GM12878 (cell line): ENCODE data around the gene HMCES. TPM values are rescaled to one million over a fixed set of nuclear protein-coding genes. Genes with fewer than 3 reads are reported as not detected.

Experiments
- ATAC-seq: fragments of 200-7000 bp; cut with Tn5 transposase; 3 replicates; pipeline ENCODE4 v1.9.1; 2020; ENCODE audit warnings: mild to moderate bottlenecking, moderate library complexity
- BruUV-seq: library from RNA; stranded (reverse); fragments of 400-500 nt; replicated peaks from 2 replicates; lab custom pipeline; 2021; lab: Mats Ljungman, UMichigan
- CTCF ChIA-PET: fragments of 300-600 bp; sonication (Branson Sonifier 250); formaldehyde crosslinking; extraction: SDS; loops from one replicate; lab custom pipeline; 2021; ENCODE audit warnings: inconsistent platforms; lab: Yijun Ruan, JAX
- POLR2A ChIA-PET: fragments of 350-600 bp; formaldehyde crosslinking; extraction: SDS; loops from one replicate; lab custom pipeline; 2021; ENCODE audit warnings: inconsistent platforms; lab: Charles Lee
- RAD21 ChIA-PET: fragments of 300-600 bp; sonication (Branson Sonifier 250); formaldehyde crosslinking; loops from one replicate; lab custom pipeline; 2023; ENCODE audit warnings: antibody characterized with exemption; ENCODE audit not compliant: unreplicated experiment; lab: Charles Lee
- SMC1A ChIA-PET: fragments of 300-600 bp; sonication (Branson Sonifier 250); formaldehyde crosslinking; loops from one replicate; lab custom pipeline; 2023; ENCODE audit not compliant: unreplicated experiment, uncharacterized antibody; lab: Charles Lee
- DNase-seq: peaks from one replicate; pipeline ENCODE4 v3.0.0-alpha.2; 2011; ENCODE audit warnings: low read depth, low spot score
- FAIRE-seq: peaks from 3 replicates; lab custom pipeline; 2011; peaks lifted over from hg19 to GRCh38; lab: Jason Lieb, UNC
- H2AFZ ChIP-seq: 2 replicates; pipeline ENCODE4 v1.6.0; 2011; ENCODE audit warnings: low read depth, low read length, control low read depth; ENCODE audit not compliant: control insufficient read depth
- H3K27ac ChIP-seq: 2 replicates; pipeline ENCODE4 v1.5.1; 2011; ENCODE audit warnings: control low read depth; ENCODE audit not compliant: control insufficient read depth, insufficient read depth
- H3K27me3 ChIP-seq, 2 experiments: replicated peaks in 1 of 2; 2 replicates each; pipeline versions ENCODE4 v1.6.0 to v1.6.1; 2011; ENCODE audit warnings: low read length in 1 of 2; ENCODE audit not compliant: control insufficient read depth in 2 of 2, insufficient read depth in 2 of 2
- H3K36me3 ChIP-seq, 2 experiments: 2 replicates each; pipeline ENCODE4 v1.5.1; 2011; ENCODE audit warnings: low read length in 1 of 2; ENCODE audit not compliant: control insufficient read depth in 2 of 2, insufficient read depth in 2 of 2
- H3K4me1 ChIP-seq: 2 replicates; pipeline ENCODE4 v1.6.1; 2011; ENCODE audit warnings: mild to moderate bottlenecking, low read length, moderate library complexity, mixed read lengths; ENCODE audit not compliant: control insufficient read depth, insufficient read depth
- H3K4me2 ChIP-seq: 2 replicates; pipeline ENCODE4 v1.6.0; 2011; ENCODE audit warnings: control low read depth; ENCODE audit not compliant: control insufficient read depth, insufficient read depth
- H3K4me3 ChIP-seq: fragments of 200-600 bp; sonication (generic); 2 replicates; pipeline ENCODE4 v1.5.1; 2016
- H3K79me2 ChIP-seq: 2 replicates; pipeline ENCODE4 v1.6.0; 2011; ENCODE audit warnings: low read length; ENCODE audit not compliant: control insufficient read depth, insufficient read depth
- H3K9ac ChIP-seq: 2 replicates; pipeline ENCODE4 v1.8.0; 2011; ENCODE audit warnings: low read length, control low read depth, mixed read lengths; ENCODE audit not compliant: control insufficient read depth, insufficient read depth
- H3K9me3 ChIP-seq: replicated peaks from 3 replicates; pipeline ENCODE4 v1.5.1; 2011; ENCODE audit warnings: mild to moderate bottlenecking, low read length; ENCODE audit not compliant: control insufficient read depth, insufficient read depth
- H4K20me1 ChIP-seq: 2 replicates; pipeline ENCODE4 v1.6.0; 2011; ENCODE audit not compliant: control insufficient read depth, insufficient read depth
- CREM ChIP-seq: IDR thresholded peaks from 2 replicates; pipeline ENCODE4 v1.6.1; 2014; ENCODE audit warnings: antibody characterized with exemption, low read depth
- IKZF2 ChIP-seq, 2 experiments: fragments of 450-650 bp; IDR thresholded peaks; 2 replicates each; pipeline ENCODE4 v1.6.1; 2017; ENCODE audit warnings: mild to moderate bottlenecking in 2 of 2, moderate library complexity in 2 of 2
- LARP7 ChIP-seq: fragments of 450-650 bp; IDR thresholded peaks from 2 replicates; pipeline ENCODE4 v1.6.1; 2017; ENCODE audit warnings: mild to moderate bottlenecking
- NBN ChIP-seq: fragments of 450-650 bp; IDR thresholded peaks from 2 replicates; pipeline ENCODE4 v1.6.1; 2016
- STAT1 ChIP-seq: fragments of 450-650 bp; conservative IDR thresholded peaks from 2 replicates; pipeline ENCODE4 v1.6.1; 2014; ENCODE audit warnings: antibody characterized with exemption, mild to moderate bottlenecking
- WGBS: methylation state at CpG from one replicate; pipeline ENCODE4 v1.1.6; 2016; ENCODE audit warnings: low lambda C conversion rate; ENCODE audit not compliant: insufficient replicate concordance, insufficient coverage; ENCODE audit errors: missing lambda C conversion rate; 5-methylcytosine and 5-hydroxymethylcytosine counted together
- in situ Hi-C: fragments of 300-500 bp; cut with MboI; formaldehyde crosslinking; loops from 9 replicates; pipeline ENCODE4 v1.14.3; 2018; ENCODE audit warnings: mixed read lengths
- intact Hi-C: fragments of 100-400 bp; cut with micrococcal nuclease; formaldehyde crosslinking; loops from one replicate; pipeline ENCODE4 v1.14.2; 2022; ENCODE audit not compliant: unreplicated experiment
- polyA plus RNA-seq, 11 experiments: library from polyadenylated mRNA; depleted of rRNA in 4 of 11; unstranded in 6 of 11; stranded (reverse) in 5 of 11; fragments of >200 nt; fragmentation: Nextera tagmentation in 4 of 11; fragmentation: Illumina TruSeq in 1 of 11; extraction: Ambion mirVana in 4 of 11; extraction: Trizol in 1 of 11; gene quantifications; 1 replicate in 1 of 11; 2 replicates in 10 of 11; pipeline versions ENCODE4 v1.2.1 to v1.2.3, GENCODE V29; 2011 to 2016; ENCODE audit warnings: inconsistent platforms in 2 of 11, missing spikeins in 2 of 11, low read depth in 1 of 11
- total RNA-seq, 4 experiments: library from RNA; depleted of rRNA in 3 of 4; stranded (reverse); fragments of >200 nt in 3 of 4; fragmentation: Illumina TruSeq in 1 of 4; extraction: Trizol in 1 of 4; gene quantifications; 2 replicates each; pipeline versions ENCODE4 v1.2.1 to v1.2.3, GENCODE V29; 2013 to 2021
- TF ChIP-seq, protein P1 (sequence below): fragments of 450-650 bp; IDR thresholded peaks from 2 replicates; pipeline ENCODE4 v1.6.1; 2017; ENCODE audit warnings: low read depth, mild to moderate bottlenecking, moderate library complexity
- TF ChIP-seq, protein P2 (sequence below): IDR thresholded peaks from 2 replicates; pipeline ENCODE4 v1.6.1; 2011; ENCODE audit warnings: borderline replicate concordance, low read depth, mild to moderate bottlenecking, moderate library complexity, low read length; ENCODE audit not compliant: insufficient read depth, poor library complexity, severe bottlenecking
- TF ChIP-seq, protein P3 (sequence below): IDR thresholded peaks from 2 replicates; pipeline ENCODE4 v1.6.1; 2012; ENCODE audit warnings: low read depth, low read length, improper control_type of control experiment

The HMCES gene
- total and polyA plus RNA-seq, 10 of the 15 experiments (the other 5 are each of a cell fraction or from before 2014, with no cell fraction given) = 12.4 to 49.8 (median 27.0) TPM

DNA sequence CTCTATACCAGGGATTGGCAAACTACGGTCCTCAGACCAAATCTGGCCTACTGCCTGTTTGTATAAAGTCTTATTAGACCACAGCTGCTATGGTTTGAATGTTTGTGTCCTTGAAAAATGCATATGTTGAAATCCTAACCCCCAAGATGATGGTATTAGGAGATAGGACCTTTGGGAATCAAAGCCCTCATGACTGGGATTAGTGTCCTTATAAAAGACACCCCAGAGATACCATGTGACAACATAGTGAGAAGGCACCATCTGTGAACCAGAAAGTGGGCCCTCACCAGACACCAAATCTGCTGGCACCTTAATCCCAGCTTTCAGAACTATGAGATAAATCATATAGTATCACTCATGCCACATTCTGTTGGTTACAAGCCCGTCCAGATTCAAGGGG lies 7.4 kb downstream of the HMCES start:
- Histone ChIP-seq H4K20me1 (no peaks in the 10 kb centered on the region; the same call in 1 of the 2 replicates), H3K79me2 (no peaks in the 10 kb centered on the region), H3K4me2 (no peak overlapping the region), H3K4me1 (peaks cover 23% of the 10 kb centered on the region), H3K9me3 (no peaks in the 10 kb centered on the region), H3K36me3 (peaks cover 0 to 11% of the 10 kb centered on the region in 2 experiments; a peak in 2 of 4 replicates), H2AFZ (no peak overlapping the region), H3K9ac (no peak overlapping the region), H3K4me3 (no peak overlapping the region), H3K27me3 (no peaks in the 10 kb centered on the region), H3K27ac (no peak overlapping the region)
- ChIA-PET SMC1A (no interaction called here), CTCF (interaction anchor here (0.9 kb wide), 1 partner anchor 30 kb away, joined by 3 read pairs; a partner anchor contains a TSS), RAD21 (no interaction called here), POLR2A (interaction anchor here (1.4 kb wide), 1 partner anchor 12 kb away, joined by 3 read pairs; no protein-coding TSS in a partner anchor)
- no TSS peak for BruUV-seq
- intact Hi-C loops = no loop called here
- in situ Hi-C loops = no loop called here
- no peak for FAIRE-seq
- no peak for DNase-seq
- no peak for ATAC-seq
- TF ChIP-seq CREM (no peak), STAT1 (no peak)
- 75% methylated on average over 2 of the region's 2 CpGs for WGBS

DNA sequence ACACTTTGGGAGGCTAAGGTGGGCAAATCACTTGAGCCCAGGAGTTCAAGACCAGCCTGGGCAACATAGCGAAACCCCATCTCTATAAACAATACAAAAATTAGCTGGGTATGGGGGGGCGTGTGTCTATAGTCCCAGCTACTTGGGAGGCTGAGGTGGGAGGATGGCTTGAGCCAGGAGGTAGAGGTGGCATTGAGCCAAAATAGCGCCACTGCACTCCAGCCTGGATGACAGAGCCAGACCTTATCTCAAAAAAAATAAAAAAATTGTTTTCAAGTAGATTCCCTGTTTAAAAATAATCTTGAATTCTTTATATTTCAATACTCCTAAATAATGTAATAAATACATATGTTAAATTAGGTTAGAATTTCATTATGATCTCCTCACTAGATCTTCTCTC lies 9.8 kb downstream of the HMCES start:
- ChIA-PET POLR2A (interaction anchor here (1.4 kb wide), 1 partner anchor 22 kb away, joined by 5 read pairs; no protein-coding TSS in a partner anchor), CTCF (interaction anchor here (0.6 to 1.6 kb wide), 4 partner anchors 26 to 236 kb away, joined by 3 to 5 read pairs (median 4); a partner anchor contains a TSS), SMC1A (interaction anchor here (1.6 kb wide), 1 partner anchor 28 kb away, joined by 3 read pairs; a partner anchor contains a TSS), RAD21 (interaction anchor here (1.2 kb wide), 1 partner anchor 235 kb away, joined by 3 read pairs; no protein-coding TSS in a partner anchor)
- in situ Hi-C loops (no loop called here), intact Hi-C loops (no loop called here)
- DNase-seq (no peak), FAIRE-seq (no peak), ATAC-seq (no peak)
- Histone ChIP-seq H3K79me2 (no peaks in the 10 kb centered on the region), H3K4me1 (peaks cover 3% of the 10 kb centered on the region), H3K27me3 (no peaks in the 10 kb centered on the region), H4K20me1 (no peaks in the 10 kb centered on the region), H3K27ac (no peak overlapping the region), H3K9me3 (no peaks in the 10 kb centered on the region), H3K9ac (no peak overlapping the region), H3K4me3 (no peak overlapping the region), H3K4me2 (no peak overlapping the region), H3K36me3 (peaks cover 0 to 14% of the 10 kb centered on the region in 2 experiments; a peak in 2 of 4 replicates), H2AFZ (no peak overlapping the region)
- BruUV-seq = no TSS peak
- TF ChIP-seq LARP7 (no peak), NBN (no peak), IKZF2 (IDR thresholded peaks at IDR 0.05) (no peak)
- TF ChIP-seq, protein P1, sequence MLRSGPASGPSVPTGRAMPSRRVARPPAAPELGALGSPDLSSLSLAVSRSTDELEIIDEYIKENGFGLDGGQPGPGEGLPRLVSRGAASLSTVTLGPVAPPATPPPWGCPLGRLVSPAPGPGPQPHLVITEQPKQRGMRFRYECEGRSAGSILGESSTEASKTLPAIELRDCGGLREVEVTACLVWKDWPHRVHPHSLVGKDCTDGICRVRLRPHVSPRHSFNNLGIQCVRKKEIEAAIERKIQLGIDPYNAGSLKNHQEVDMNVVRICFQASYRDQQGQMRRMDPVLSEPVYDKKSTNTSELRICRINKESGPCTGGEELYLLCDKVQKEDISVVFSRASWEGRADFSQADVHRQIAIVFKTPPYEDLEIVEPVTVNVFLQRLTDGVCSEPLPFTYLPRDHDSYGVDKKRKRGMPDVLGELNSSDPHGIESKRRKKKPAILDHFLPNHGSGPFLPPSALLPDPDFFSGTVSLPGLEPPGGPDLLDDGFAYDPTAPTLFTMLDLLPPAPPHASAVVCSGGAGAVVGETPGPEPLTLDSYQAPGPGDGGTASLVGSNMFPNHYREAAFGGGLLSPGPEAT = no peak
- TF ChIP-seq, protein P2, sequence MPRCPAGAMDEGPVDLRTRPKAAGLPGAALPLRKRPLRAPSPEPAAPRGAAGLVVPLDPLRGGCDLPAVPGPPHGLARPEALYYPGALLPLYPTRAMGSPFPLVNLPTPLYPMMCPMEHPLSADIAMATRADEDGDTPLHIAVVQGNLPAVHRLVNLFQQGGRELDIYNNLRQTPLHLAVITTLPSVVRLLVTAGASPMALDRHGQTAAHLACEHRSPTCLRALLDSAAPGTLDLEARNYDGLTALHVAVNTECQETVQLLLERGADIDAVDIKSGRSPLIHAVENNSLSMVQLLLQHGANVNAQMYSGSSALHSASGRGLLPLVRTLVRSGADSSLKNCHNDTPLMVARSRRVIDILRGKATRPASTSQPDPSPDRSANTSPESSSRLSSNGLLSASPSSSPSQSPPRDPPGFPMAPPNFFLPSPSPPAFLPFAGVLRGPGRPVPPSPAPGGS = no peak
- TF ChIP-seq, protein P3, sequence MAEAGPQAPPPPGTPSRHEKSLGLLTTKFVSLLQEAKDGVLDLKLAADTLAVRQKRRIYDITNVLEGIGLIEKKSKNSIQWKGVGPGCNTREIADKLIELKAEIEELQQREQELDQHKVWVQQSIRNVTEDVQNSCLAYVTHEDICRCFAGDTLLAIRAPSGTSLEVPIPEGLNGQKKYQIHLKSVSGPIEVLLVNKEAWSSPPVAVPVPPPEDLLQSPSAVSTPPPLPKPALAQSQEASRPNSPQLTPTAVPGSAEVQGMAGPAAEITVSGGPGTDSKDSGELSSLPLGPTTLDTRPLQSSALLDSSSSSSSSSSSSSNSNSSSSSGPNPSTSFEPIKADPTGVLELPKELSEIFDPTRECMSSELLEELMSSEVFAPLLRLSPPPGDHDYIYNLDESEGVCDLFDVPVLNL = no peak
- WGBS = 96% methylated on average over 3 of the region's 3 CpGs
